GM23338 (cell line): ENCODE results near the gene FOXJ3. TPM values are rescaled to one million over a fixed set of nuclear protein-coding genes. Genes with fewer than 3 reads are reported as not detected.

Experiments
- ATAC-seq: fragments of 200-7000 bp; cut with Tn5 transposase; 3 replicates; pipeline ENCODE4 v1.9.1; 2020
- DNase-seq: peaks from one replicate; pipeline ENCODE4 v3.0.0-alpha.2; 2015; ENCODE audit warnings: low spot score
- H2AFZ ChIP-seq: fragments of 200-600 bp; sonication (generic); 2 replicates; pipeline ENCODE4 v1.8.0; 2016; ENCODE audit warnings: antibody characterized with exemption, mild to moderate bottlenecking, moderate library complexity
- H3F3A ChIP-seq: fragments of 200-600 bp; sonication (generic); replicated peaks from 2 replicates; pipeline ENCODE4 v1.8.0; 2017; ENCODE audit warnings: antibody characterized with exemption, mixed run types, low read depth
- H3K27ac ChIP-seq: fragments of 200-600 bp; sonication (generic); 2 replicates; pipeline ENCODE4 v1.6.1; 2016; ENCODE audit warnings: low read depth
- H3K27me3 ChIP-seq: fragments of 200-600 bp; sonication (generic); 2 replicates; pipeline ENCODE4 v1.8.0; 2016; ENCODE audit warnings: mild to moderate bottlenecking, mixed run types, moderate library complexity; ENCODE audit not compliant: insufficient read depth
- H3K36me3 ChIP-seq: fragments of 200-600 bp; sonication (generic); 2 replicates; pipeline ENCODE4 v1.8.0; 2016; ENCODE audit warnings: mild to moderate bottlenecking; ENCODE audit not compliant: insufficient read depth
- H3K4me1 ChIP-seq: fragments of 200-600 bp; sonication (generic); 2 replicates; pipeline ENCODE4 v1.8.0; 2016; ENCODE audit warnings: mild to moderate bottlenecking, moderate library complexity; ENCODE audit not compliant: insufficient read depth
- H3K4me2 ChIP-seq: fragments of 200-600 bp; sonication (generic); 2 replicates; pipeline ENCODE4 v1.7.1; 2017; ENCODE audit warnings: mixed run types
- H3K4me3 ChIP-seq: fragments of 200-600 bp; sonication (generic); 2 replicates; pipeline ENCODE4 v1.6.1; 2016; ENCODE audit warnings: mixed run types
- H3K79me2 ChIP-seq: fragments of 200-600 bp; sonication (generic); replicated peaks from 2 replicates; pipeline ENCODE4 v1.8.0; 2017; ENCODE audit warnings: mild to moderate bottlenecking; ENCODE audit not compliant: insufficient read depth
- H3K9me2 ChIP-seq: fragments of 200-600 bp; sonication (generic); 2 replicates; pipeline ENCODE4 v1.8.0; 2017; ENCODE audit not compliant: insufficient read depth
- H4K20me1 ChIP-seq: fragments of 200-600 bp; sonication (generic); replicated peaks from 2 replicates; pipeline ENCODE4 v1.8.0; 2017; ENCODE audit warnings: mild to moderate bottlenecking; ENCODE audit not compliant: insufficient read depth
- H3K27ac Mint-ChIP-seq: 2 replicates; pipeline ENCODE4 v1.8.0; 2020; ENCODE audit warnings: inconsistent platforms, mild to moderate bottlenecking, moderate library complexity, mixed read lengths
- H3K27me3 Mint-ChIP-seq: 3 replicates; pipeline ENCODE4 v1.8.0; 2022; ENCODE audit warnings: low read depth, mild to moderate bottlenecking, moderate library complexity, mixed read lengths, inconsistent platforms; ENCODE audit not compliant: insufficient read depth, poor library complexity
- H3K36me3 Mint-ChIP-seq: 3 replicates; pipeline ENCODE4 v1.8.0; 2021; ENCODE audit warnings: low read depth, mild to moderate bottlenecking, inconsistent platforms, moderate library complexity, mixed read lengths
- H3K4me1 Mint-ChIP-seq: 3 replicates; pipeline ENCODE4 v1.8.0; 2020; ENCODE audit warnings: mild to moderate bottlenecking, inconsistent platforms, mixed read lengths
- H3K4me3 Mint-ChIP-seq: 3 replicates; pipeline ENCODE4 v1.8.0; 2021; ENCODE audit warnings: moderate library complexity, mild to moderate bottlenecking, inconsistent platforms, mixed read lengths
- H3K9me3 Mint-ChIP-seq: 3 replicates; pipeline ENCODE4 v1.8.0; 2020; ENCODE audit warnings: moderate library complexity, mild to moderate bottlenecking, inconsistent platforms, mixed read lengths
- CREB1 ChIP-seq: fragments of 250-450 bp; sonication (Bioruptor Pico); IDR thresholded peaks from 2 replicates; pipeline ENCODE4 v1.5.0; 2020; ENCODE audit warnings: low read depth, mild to moderate bottlenecking, moderate library complexity
- CTCF ChIP-seq, 2 experiments: fragments of 200-600 bp in 1 of 2; sonication (generic) in 1 of 2; conservative IDR thresholded peaks; 2 replicates each; pipeline versions ENCODE4 v1.5.1 to v1.6.1; 2016 to 2017; ENCODE audit warnings: antibody characterized with exemption in 2 of 2, low read depth in 2 of 2, mild to moderate bottlenecking in 2 of 2, moderate library complexity in 1 of 2
- ETS1 ChIP-seq: IDR thresholded peaks from 2 replicates; pipeline ENCODE4 v1.6.1; 2016; ENCODE audit warnings: antibody characterized with exemption
- EZH2 ChIP-seq: fragments of 200-600 bp; sonication (generic); IDR thresholded peaks from one replicate; pipeline ENCODE4 v1.8.0; 2017; ENCODE audit warnings: antibody characterized with exemption, mild to moderate bottlenecking, low read depth; ENCODE audit not compliant: unreplicated experiment
- EZH2phosphoT487 ChIP-seq: fragments of 200-600 bp; sonication (generic); IDR thresholded peaks from one replicate; pipeline ENCODE4 v1.8.1; 2018; ENCODE audit warnings: antibody characterized with exemption; ENCODE audit not compliant: unreplicated experiment
- JUNB ChIP-seq: IDR thresholded peaks from one replicate; pipeline ENCODE4 v1.6.1; 2016; ENCODE audit warnings: antibody characterized with exemption; ENCODE audit not compliant: unreplicated experiment
- NANOG ChIP-seq: IDR thresholded peaks from 2 replicates; pipeline ENCODE4 v1.6.1; 2016; ENCODE audit warnings: antibody characterized with exemption, borderline replicate concordance
- POLR2AphosphoS5 ChIP-seq: IDR thresholded peaks from 2 replicates; pipeline ENCODE4 v1.6.1; 2016; ENCODE audit warnings: antibody characterized with exemption, low read depth
- REST ChIP-seq: IDR thresholded peaks from one replicate; pipeline ENCODE4 v1.6.1; 2018; ENCODE audit warnings: antibody characterized with exemption; ENCODE audit not compliant: unreplicated experiment
- STAT1 ChIP-seq: IDR thresholded peaks from one replicate; pipeline ENCODE4 v1.6.1; 2016; ENCODE audit warnings: antibody characterized with exemption; ENCODE audit not compliant: unreplicated experiment
- ZNF114 ChIP-seq: fragments of 250-450 bp; sonication (Bioruptor Pico); IDR thresholded peaks from 2 replicates; pipeline ENCODE4 v1.5.0; 2020; ENCODE audit warnings: mild to moderate bottlenecking, moderate library complexity
- ZNF331 ChIP-seq: fragments of 250-450 bp; sonication (Bioruptor Pico); IDR thresholded peaks from 2 replicates; pipeline ENCODE4 v1.5.0; 2020; ENCODE audit warnings: low read depth, mild to moderate bottlenecking, moderate library complexity
- ZNF462 ChIP-seq: fragments of 250-450 bp; sonication (Bioruptor Pico); IDR thresholded peaks from 2 replicates; pipeline ENCODE4 v1.5.0; 2020; ENCODE audit warnings: mild to moderate bottlenecking, moderate library complexity
- polyA plus RNA-seq: library from polyadenylated mRNA; unstranded; fragments of >200 nt; fragmentation: Nextera tagmentation; extraction: Ambion mirVana; gene quantifications from 2 replicates; pipeline ENCODE4 v1.2.1, GENCODE V29; 2016
- total RNA-seq: library from RNA; depleted of rRNA; stranded (reverse); fragments of >200 nt; shearing (Covaris generic); gene quantifications from 2 replicates; pipeline ENCODE4 v1.2.3, GENCODE V29; 2014

FOXJ3 gene
- total and polyA plus RNA-seq, 2 experiments from 2014 or later, result 36.6 to 53.3 TPM

GRCh38 chr1:42311897-42312296 lies 23.1 kb downstream of the FOXJ3 start:
- no peaks in the 10 kb centered on the region for H3K9me3 Mint-ChIP-seq
- peaks cover 100% of the 10 kb centered on the region for H3K79me2 ChIP-seq

More at GRCh38 chr1:42311897-42312296, 23.1 kb downstream of the FOXJ3 start:
- ATAC-seq, result no peak
- H3K4me2 ChIP-seq, result no peak overlapping the region
- peaks cover 4% of the 10 kb centered on the region; the same call in 1 of the 2 replicates for H3K36me3 ChIP-seq
- peaks cover 73% of the 10 kb centered on the region for H4K20me1 ChIP-seq
- H3K36me3 Mint-ChIP-seq, result peaks cover 9% of the 10 kb centered on the region; the same call in 2 of the 3 replicates
- no peak overlapping the region for H2AFZ ChIP-seq
- no peak overlapping the region for H3K4me3 ChIP-seq
- no peaks in the 10 kb centered on the region for H3K27me3 ChIP-seq
- DNase-seq, result no peak
- H3K4me3 Mint-ChIP-seq, result no peak overlapping the region
- H3K27ac Mint-ChIP-seq, result no peak overlapping the region
- H3K27me3 Mint-ChIP-seq, result peaks cover 3% of the 10 kb centered on the region
- no peaks in the 10 kb centered on the region for H3K4me1 ChIP-seq
- H3K4me1 Mint-ChIP-seq, result peaks cover 22% of the 10 kb centered on the region
- TF ChIP-seq CTCF (conservative IDR thresholded peaks at IDR 0.05; ENCODE audit: low read depth in 2 of 2) (no peak), ZNF114 (CRISPR knock-in tag) (no peak), EZH2phosphoT487 (no peak), JUNB (no peak), POLR2AphosphoS5 (no peak), REST (no peak), STAT1 (no peak), ETS1 (no peak), EZH2 (no peak), CREB1 (CRISPR knock-in tag) (no peak), ZNF462 (CRISPR knock-in tag) (no peak), NANOG (no peak), ZNF331 (CRISPR knock-in tag) (no peak)
- H3F3A ChIP-seq, result no peaks in the 10 kb centered on the region
- H3K27ac ChIP-seq, result no peak overlapping the region
- no peaks in the 10 kb centered on the region for H3K9me2 ChIP-seq
